ENCODE measurements around the gene METAP1D. TPM values are rescaled to one million over a fixed set of nuclear protein-coding genes. Genes with fewer than 3 reads are reported as not detected.

METAP1D gene
- total and polyA plus RNA-seq, 8 donors: 2.9 to 16.2 (median 4.7) TPM

GRCh38 chr2:172082105-172082943 is 82.6 kb downstream of the METAP1D start:
- Histone ChIP-seq H3K27me3 (peaks cover 64 to 97% (median 76%) of the 10 kb centered on the region in 3 donors), H3K4me3 (no peak overlapping the region), H3K36me3 (no peaks in the 10 kb centered on the region), H3K27ac (no peak overlapping the region), H3K4me1 (peaks cover 36 to 63% (median 50%) of the 10 kb centered on the region in 4 donors), H3K9me3 (peaks cover 0 to 14% (median 6%) of the 10 kb centered on the region in 4 donors)
- no peak for TF ChIP-seq POLR2AphosphoS5 (IDR thresholded peaks at IDR 0.05)
- no peak for TF ChIP-seq POLR2A (IDR thresholded peaks at IDR 0.05)
- TF ChIP-seq EP300 (IDR thresholded peaks at IDR 0.05): no peak
- no peak for TF ChIP-seq CTCF (IDR thresholded peaks at IDR 0.05)
- intact Hi-C loops (cut with DNase I; ENCODE audit: low total_unique reads): no loop called here
- DNase-seq: peak in 1 of 2 donors; percentile 28
- WGBS, 5 donors: 9 to 16% (median 9%) methylated on average over 12 to 14 of the region's 14 CpGs

GRCh38 chr2:172082944-172083627 is 83.3 kb downstream of the METAP1D start:
- Histone ChIP-seq H3K27ac (no peak overlapping the region), H3K36me3 (no peaks in the 10 kb centered on the region), H3K4me3 (no peak overlapping the region), H3K9me3 (peaks cover 0 to 15% (median 6%) of the 10 kb centered on the region in 4 donors), H3K4me1 (peaks cover 36 to 70% (median 52%) of the 10 kb centered on the region in 4 donors), H3K27me3 (peaks cover 71 to 100% (median 84%) of the 10 kb centered on the region in 3 donors)
- intact Hi-C loops (cut with DNase I; ENCODE audit: low total_unique reads): no loop called here
- TF ChIP-seq CTCF (IDR thresholded peaks at IDR 0.05) (no peak), POLR2AphosphoS5 (IDR thresholded peaks at IDR 0.05) (no peak), EP300 (IDR thresholded peaks at IDR 0.05) (no peak), POLR2A (IDR thresholded peaks at IDR 0.05) (no peak)
- 9 to 18% (median 12%) methylated on average over 38 to 42 of the region's 42 CpGs for WGBS, 5 donors
- peak in 1 of 2 donors; percentile 28 for DNase-seq

DNA sequence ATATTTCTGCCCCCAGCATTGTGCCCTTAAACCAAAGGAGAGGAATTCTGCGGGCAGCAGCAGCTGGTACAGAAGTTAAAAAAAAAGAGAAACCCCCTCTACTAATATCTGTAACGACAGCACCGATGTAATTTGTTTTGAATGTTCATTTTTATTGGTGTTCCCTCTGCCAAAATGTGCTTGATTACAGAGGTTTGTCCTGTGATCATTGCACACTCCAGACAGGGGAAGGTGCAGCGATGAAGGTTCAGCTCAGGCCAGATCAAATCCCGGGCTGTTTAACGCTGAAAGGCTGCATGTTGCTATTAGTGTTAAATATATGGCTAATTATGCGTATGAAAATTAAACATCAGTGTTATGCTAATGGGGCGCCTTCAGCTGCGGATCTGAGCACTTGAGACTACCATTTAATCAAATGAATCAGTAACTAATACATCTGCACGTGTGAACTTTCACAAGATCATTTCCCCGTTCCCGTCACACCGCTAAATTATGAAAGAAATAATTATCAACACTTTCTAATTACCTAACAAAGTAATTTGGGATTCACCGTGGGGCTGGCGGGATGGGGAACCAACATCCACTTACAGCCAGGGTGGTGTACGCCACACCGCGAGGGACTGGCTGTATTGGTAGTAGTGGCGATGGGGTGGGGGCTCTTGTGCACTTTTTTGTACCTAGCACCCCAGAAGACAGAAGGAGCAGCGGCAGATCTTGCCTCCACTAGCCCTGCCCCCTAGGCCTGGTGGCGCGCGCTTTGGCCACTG is 84.1 kb downstream of the METAP1D start:
- TF ChIP-seq POLR2AphosphoS5 (IDR thresholded peaks at IDR 0.05): no peak
- peak overlapping the region in 2 of 4 donors; percentile 53 to 61 for H3K4me3 ChIP-seq
- no peak overlapping the region for H3K27ac ChIP-seq
- 10 to 17% (median 15%) methylated on average over 23 of the region's 23 CpGs for WGBS, 5 donors
- H3K9me3 ChIP-seq: peaks cover 0 to 21% (median 6%) of the 10 kb centered on the region in 4 donors
- H3K4me1 ChIP-seq: peaks cover 36 to 78% (median 59%) of the 10 kb centered on the region in 4 donors
- intact Hi-C loops (cut with DNase I; ENCODE audit: low total_unique reads): no loop called here
- peaks cover 78 to 100% (median 91%) of the 10 kb centered on the region in 3 donors for H3K27me3 ChIP-seq
- no peaks in the 10 kb centered on the region for H3K36me3 ChIP-seq
- peak in 1 of 2 donors; percentile 19 for DNase-seq

GRCh38 chr2:172084395-172084644 is 84.6 kb downstream of the METAP1D start:
- Histone ChIP-seq H3K9me3 (peaks cover 0 to 21% (median 6%) of the 10 kb centered on the region in 4 donors), H3K27me3 (peaks cover 83 to 100% (median 96%) of the 10 kb centered on the region in 3 donors), H3K4me1 (peaks cover 36 to 79% (median 62%) of the 10 kb centered on the region in 4 donors), H3K36me3 (no peaks in the 10 kb centered on the region), H3K27ac (no peak overlapping the region), H3K4me3 (peak overlapping the region; percentile 31 to 61 (median 43))
- intact Hi-C loops (cut with DNase I; ENCODE audit: low total_unique reads): no loop called here
- no peak for TF ChIP-seq EP300 (IDR thresholded peaks at IDR 0.05)
- no peak for TF ChIP-seq POLR2AphosphoS5 (IDR thresholded peaks at IDR 0.05)
- no peak for TF ChIP-seq CTCF (IDR thresholded peaks at IDR 0.05)
- TF ChIP-seq POLR2A (IDR thresholded peaks at IDR 0.05): no peak
- WGBS, 5 donors: 4 to 10% (median 5%) methylated on average over 14 to 17 of the region's 17 CpGs
- DNase-seq: no peak

Data from stomach (tissue), 9 donors.